Measurements from ENCODE around the gene RC3H2.
"Not testable (repeated sequence)": the region's sequence is repeated elsewhere in the genome, so short reads cannot be mapped to it uniquely, and the experiment has no call there.

GRCh38 chr9:122828965-122829284 lies 76.2 kb downstream of the RC3H2 start:
- not testable (repeated sequence) for TF ChIP-seq CTCF, POLR2A, EP300 (IDR thresholded peaks at IDR 0.05)

Data from tibial nerve (tissue), 4 donors.